Muscle layer of duodenum (tissue), 2 donors: ENCODE data around the gene GTF2H4.

Experiments
- H3K27ac ChIP-seq: one replicate; pipeline ENCODE4 v1.7.0; 2013; ENCODE audit warnings: mild to moderate bottlenecking, low read length
- H3K27me3 ChIP-seq: one replicate; pipeline ENCODE4 v1.7.0; 2013; ENCODE audit warnings: low read depth, mild to moderate bottlenecking, control low read depth, low read length
- H3K36me3 ChIP-seq, 2 donors: one replicate each; pipeline ENCODE4 v1.7.0; 2013; ENCODE audit warnings: low read length in 2 of 2, control low read depth in 1 of 2, mild to moderate bottlenecking in 1 of 2; ENCODE audit not compliant: insufficient read depth in 2 of 2, control insufficient read depth in 1 of 2
- H3K4me1 ChIP-seq, 2 donors: one replicate each; pipeline ENCODE4 v1.7.0; 2013; ENCODE audit warnings: low read length in 2 of 2, mild to moderate bottlenecking in 2 of 2, control low read depth in 1 of 2, moderate library complexity in 1 of 2; ENCODE audit not compliant: insufficient read depth in 2 of 2, control insufficient read depth in 1 of 2
- H3K4me3 ChIP-seq, 2 donors: one replicate each; pipeline ENCODE4 v1.7.0; 2013; ENCODE audit warnings: low read length in 2 of 2, low read depth in 1 of 2, mild to moderate bottlenecking in 1 of 2
- H3K9me3 ChIP-seq, 2 donors: one replicate each; pipeline ENCODE4 v1.7.0; 2013; ENCODE audit warnings: low read length in 2 of 2, control low read depth in 1 of 2, mild to moderate bottlenecking in 1 of 2; ENCODE audit not compliant: control insufficient read depth in 1 of 2
- donor health status: healthy.

The GTF2H4 gene

DNA sequence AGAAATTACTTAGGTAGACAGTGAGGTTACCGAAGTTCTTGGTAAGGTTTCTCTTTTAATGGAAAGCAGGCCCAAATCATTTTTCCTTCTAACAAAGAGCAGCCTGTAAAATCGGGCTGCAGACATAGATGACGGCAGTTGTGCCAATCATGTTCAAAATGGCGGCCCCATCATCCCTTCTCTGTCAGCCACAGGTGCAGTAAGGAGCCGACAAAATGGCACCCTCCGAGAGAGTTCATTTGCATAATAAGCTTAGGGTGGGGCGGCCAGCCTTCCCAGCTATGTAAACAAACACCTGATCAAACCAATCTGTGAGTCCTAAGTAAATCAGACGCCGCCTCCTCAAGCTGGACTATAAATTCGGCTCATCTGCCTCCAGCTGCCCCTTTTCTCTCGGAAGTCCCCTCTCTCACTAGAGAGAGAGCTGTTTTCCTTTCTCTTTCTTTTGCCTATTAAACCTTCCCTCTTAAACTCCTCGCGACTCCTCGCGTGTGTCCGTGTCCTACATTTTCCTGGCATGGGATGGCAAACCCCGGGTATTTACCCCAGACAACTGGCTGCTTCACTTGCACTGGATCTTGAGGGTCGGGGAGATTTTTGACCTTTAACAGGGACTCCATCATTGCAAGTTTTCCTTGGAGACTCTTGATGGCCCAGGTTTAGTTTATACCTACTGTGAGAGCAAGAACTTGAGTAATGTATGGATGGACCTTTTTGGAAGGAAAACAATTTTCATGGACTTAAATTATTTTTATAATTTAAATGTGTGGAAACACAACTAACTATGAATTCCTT, 32.6 kb upstream of the GTF2H4 start:
- Histone ChIP-seq H3K4me1 (peaks cover 0 to 26% of the 10 kb centered on the region in 2 donors), H3K9me3 (peaks cover 0 to 4% of the 10 kb centered on the region in 2 donors), H3K36me3 (no peaks in the 10 kb centered on the region), H3K27me3 (no peaks in the 10 kb centered on the region), H3K27ac (peak overlapping the region; percentile 57), H3K4me3 (no peak overlapping the region)

DNA sequence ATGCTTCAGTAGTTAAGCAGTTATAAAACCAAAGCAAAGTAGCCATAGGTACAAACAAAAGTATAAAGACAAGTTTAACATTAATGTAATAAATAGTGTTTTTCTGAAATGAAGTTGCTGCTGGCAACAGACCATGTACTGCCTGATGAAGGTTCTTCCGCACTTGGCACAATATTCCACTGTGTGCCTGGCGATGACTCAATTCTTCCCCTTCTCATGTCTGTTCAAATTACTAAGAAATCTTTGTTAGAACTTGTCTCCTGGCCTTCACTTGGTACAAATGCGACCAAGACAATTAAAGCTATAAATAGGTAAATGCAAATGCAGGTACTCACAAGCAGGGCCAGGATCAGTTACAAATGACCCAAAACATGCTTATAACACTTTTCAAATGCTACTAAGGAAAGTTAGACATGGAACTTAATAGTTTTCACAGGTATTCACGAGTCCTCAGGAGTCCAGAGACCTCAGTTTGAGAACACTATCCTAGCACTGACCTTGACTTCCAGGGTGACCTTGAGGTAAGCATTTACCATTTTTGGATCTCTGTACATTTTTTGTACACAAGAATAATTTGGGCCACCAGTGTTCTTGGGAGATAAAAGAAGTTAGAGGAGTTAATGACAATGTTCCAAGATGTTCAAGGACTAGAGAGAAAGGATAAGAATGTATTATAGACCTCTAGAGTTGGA, 31.8 kb upstream of the GTF2H4 start:
- H3K4me3 ChIP-seq: no peak overlapping the region
- H3K27ac ChIP-seq: peak overlapping the region; percentile 57
- H3K9me3 ChIP-seq: no peaks in the 10 kb centered on the region
- no peaks in the 10 kb centered on the region for H3K36me3 ChIP-seq
- H3K4me1 ChIP-seq: peaks cover 0 to 26% of the 10 kb centered on the region in 2 donors
- H3K27me3 ChIP-seq: no peaks in the 10 kb centered on the region

DNA sequence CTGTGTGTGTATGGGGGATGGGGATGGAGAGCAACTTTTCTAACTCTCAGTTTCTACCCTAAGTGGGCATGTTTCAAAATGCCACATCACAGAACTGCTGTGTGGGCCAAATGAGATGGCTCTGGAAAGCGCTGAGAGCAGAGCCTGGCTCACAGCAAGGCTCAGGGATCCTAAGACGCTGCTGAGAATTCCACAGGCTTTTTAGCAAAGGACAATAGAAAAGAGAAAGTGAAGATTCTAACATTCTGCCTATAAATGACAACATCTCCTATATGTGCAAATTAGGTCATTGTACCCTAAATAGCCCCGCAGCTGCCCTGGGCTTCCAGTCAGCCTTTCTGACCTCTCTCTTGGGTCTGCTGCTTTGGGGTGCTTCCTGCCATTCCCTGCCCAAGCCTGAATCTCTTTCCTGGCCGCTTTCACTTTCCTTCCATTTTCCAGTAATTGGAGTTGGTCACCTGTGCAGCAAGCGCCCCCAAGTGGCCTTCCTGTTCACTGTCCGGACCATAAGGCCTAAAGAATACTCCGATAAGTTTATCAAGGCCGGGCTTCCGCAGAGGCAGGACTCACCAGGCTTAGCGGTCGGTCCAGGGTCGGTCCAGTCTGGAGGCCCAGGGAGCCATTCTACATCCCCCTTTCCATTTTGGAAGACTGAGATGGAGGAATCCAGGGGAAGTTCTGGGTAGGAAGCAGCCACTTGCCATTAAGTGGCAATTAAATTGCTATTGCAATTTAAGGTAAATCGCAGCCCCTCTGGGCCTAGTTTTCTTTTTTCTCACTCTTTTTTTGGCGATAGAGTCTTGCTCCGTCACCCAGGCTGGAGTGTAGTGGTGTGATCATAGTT, 30.4 kb upstream of the GTF2H4 start:
- Histone ChIP-seq H3K36me3 (no peaks in the 10 kb centered on the region), H3K27ac (peak overlapping the region; percentile 93), H3K4me3 (peak overlapping the region; percentile 51 to 60), H3K4me1 (peaks cover 0 to 38% of the 10 kb centered on the region in 2 donors), H3K27me3 (no peaks in the 10 kb centered on the region), H3K9me3 (no peaks in the 10 kb centered on the region)

DNA sequence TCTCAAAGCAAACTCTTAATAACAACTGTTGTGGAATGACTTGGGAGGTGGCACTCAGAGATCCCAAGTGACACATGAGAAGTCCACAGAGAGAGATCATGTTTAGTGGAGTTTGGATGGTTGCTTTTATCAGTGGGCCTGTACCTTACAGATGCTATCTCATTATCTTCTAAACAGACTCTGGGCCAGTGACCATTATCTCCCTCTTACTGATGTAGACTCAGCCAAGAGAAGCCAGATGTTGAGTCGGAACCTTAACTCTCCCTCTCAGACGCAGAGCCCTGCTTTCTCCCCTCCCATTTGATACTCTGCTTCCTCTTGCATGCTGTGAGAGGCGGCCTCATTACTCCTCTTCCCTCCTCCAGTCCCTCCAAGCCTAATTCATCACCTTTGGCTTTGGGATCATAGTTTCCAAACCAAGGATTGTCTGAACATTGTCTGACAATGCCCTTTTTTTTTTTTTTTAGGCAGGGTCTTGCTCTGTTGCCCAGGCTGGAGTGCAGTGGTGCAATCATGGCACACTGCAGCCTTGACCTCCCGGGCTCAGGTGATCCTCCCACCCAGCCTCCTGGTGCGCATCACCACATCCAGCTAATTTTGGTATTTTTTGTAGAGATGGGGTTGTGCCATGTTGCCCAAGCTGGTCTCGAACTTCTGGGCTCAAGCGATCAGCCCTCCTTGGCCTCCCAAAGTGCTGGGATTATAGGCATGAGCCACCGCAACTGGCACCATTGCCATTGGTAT, 28.2 kb upstream of the GTF2H4 start:
- no peak overlapping the region for H3K4me3 ChIP-seq
- no peaks in the 10 kb centered on the region for H3K27me3 ChIP-seq
- H3K4me1 ChIP-seq: peaks cover 0 to 44% of the 10 kb centered on the region in 2 donors
- H3K36me3 ChIP-seq: no peaks in the 10 kb centered on the region
- H3K27ac ChIP-seq: no peak overlapping the region
- H3K9me3 ChIP-seq: no peaks in the 10 kb centered on the region

- Histone ChIP-seq H3K36me3 (no peaks in the 10 kb centered on the region), H3K9me3 (no peaks in the 10 kb centered on the region), H3K27me3 (no peaks in the 10 kb centered on the region), H3K27ac (no peak overlapping the region), H3K4me3 (no peak overlapping the region), H3K4me1 (peaks cover 7 to 47% of the 10 kb centered on the region in 2 donors)
Measured at GRCh38 chr6:30880698-30881252, 27.2 kb upstream of the GTF2H4 start.

DNA sequence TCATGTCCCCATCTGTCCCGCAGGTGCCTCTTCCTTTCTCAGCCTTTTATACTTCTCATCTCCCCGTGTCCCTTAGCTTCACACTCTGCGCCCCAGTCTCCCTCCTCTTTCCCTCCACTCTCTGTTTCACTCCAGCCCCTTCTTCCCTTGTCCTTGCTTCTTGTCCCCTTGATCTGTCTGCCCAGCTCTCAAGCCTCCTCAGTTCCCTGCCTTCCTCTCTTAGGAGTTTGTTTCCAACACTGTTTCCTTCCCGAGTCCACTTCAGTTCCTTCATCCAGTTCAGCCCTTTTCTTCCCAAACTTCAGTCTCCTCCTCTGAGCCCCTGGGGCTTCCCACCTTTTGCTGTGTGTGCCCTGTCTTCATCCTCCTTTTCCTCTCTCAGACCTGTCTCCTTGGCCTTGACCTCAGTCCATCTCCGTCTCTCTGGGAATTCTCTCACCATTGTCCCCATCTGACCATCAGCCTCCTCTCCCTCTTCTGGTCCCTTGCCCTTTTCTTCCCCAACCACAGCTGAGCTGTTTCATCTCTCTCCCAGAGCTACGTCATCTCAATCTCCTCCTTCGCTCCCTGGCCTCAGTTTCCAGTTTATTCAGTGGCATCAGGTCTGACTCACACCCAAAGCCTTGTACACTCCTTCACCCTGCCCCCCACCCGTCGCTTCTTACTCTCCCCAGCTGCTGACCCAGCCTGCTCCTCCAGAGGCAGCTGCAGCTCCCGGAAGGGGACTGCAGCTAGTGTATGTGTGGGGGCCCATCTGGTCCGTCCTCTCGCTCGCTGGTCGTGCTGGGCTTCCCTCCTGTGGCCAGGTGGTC, 26.4 kb upstream of the GTF2H4 start:
- Histone ChIP-seq H3K27ac (no peak overlapping the region), H3K27me3 (no peaks in the 10 kb centered on the region), H3K9me3 (no peaks in the 10 kb centered on the region), H3K36me3 (no peaks in the 10 kb centered on the region), H3K4me1 (peaks cover 13 to 48% of the 10 kb centered on the region in 2 donors), H3K4me3 (no peak overlapping the region)

DNA sequence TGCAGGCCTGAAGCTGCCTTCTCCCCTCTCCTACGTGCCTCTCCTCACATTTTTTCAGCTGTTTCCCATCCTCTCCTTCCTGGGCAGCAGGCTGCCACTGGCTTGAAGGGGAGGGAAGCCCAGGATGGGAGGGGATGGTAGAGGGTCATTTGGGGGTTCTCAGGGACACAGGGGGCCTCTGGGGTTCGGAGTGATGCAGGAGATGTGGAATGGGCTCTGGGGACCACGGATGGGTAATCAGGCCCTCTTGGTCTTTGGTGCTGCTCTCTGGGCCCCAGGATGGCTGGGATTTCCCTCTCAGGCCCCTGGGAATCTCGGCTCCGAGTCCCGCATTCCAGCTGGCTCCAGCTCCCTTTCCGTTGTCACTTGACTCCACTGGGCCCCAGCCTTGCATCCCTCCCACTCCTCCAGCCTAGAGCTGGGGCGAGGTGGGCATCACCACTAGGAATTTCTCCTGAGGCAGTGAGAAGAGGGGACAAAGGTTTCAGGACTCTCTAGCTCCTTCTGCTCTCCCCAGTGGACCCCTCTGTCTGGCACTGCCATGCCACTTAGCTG, 25.7 kb upstream of the GTF2H4 start:
- Histone ChIP-seq H3K4me1 (peaks cover 18 to 44% of the 10 kb centered on the region in 2 donors), H3K27ac (peak overlapping the region; percentile 51)

DNA sequence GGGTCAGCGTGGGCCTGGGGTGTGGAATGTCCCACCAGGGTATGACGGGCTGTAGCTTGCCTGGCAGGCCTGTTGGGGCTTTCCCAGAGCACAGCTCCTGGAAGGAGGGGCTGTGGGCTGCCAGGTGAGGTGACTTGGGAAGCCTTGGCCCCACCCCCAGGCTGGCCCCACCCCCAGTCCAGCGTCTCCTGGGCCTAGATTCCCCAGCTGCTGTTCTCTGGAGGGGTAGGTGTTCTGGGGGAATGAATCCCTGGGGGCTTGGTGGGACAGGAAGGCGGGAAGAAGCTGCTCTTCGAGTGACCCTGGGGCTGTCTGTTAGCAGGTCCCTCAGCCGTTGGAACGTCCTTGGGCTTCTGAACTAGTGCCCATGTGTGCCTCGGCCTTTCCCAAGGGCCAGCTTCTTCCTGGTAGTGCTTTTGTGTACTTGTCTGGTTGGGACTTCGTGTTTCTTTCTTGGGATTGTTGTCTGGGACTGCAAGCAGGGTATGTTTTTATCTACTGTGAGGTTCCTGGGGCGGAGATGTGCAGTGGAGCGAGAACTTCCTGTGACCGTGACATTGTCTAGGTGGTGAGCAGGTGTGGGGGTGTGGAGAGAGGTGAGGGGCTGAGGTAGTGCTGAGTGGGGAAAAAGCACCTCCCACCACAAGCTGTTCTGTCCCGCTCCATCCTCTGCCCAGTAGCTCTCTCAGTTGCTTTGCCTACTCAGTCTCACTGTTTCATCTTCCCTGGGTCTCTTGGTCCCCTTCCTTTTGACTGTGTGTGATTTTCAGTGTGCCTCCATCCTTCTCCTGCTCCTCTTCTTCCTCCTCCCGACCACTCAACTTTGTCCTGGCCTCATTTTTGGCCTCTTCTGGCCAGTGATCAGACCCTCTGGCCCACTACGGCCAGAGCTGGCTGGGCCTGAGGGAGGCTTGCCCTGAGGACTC, 25.0 kb upstream of the GTF2H4 start:
- no peaks in the 10 kb centered on the region for H3K36me3 ChIP-seq
- H3K27me3 ChIP-seq: no peaks in the 10 kb centered on the region
- peaks cover 18 to 41% of the 10 kb centered on the region in 2 donors for H3K4me1 ChIP-seq
- H3K27ac ChIP-seq: peak overlapping the region; percentile 72
- no peaks in the 10 kb centered on the region for H3K9me3 ChIP-seq
- H3K4me3 ChIP-seq: peak overlapping the region; percentile 41 to 62

More for the DNA sequence above, 25.7 kb upstream of the GTF2H4 start:
- Histone ChIP-seq H3K9me3 (no peaks in the 10 kb centered on the region), H3K36me3 (no peaks in the 10 kb centered on the region), H3K4me3 (no peak overlapping the region), H3K27me3 (no peaks in the 10 kb centered on the region)
